GM19372 (cell line): ENCODE measurements around the gene UNC5C.

Experiments
- ATAC-seq: cut with Tn5 transposase; IDR thresholded peaks from one replicate; pipeline ENCODE4 v1.9.1; 2021; ENCODE audit warnings: mild to moderate bottlenecking, low read depth, moderate library complexity; ENCODE audit not compliant: unreplicated experiment

Gene UNC5C

DNA sequence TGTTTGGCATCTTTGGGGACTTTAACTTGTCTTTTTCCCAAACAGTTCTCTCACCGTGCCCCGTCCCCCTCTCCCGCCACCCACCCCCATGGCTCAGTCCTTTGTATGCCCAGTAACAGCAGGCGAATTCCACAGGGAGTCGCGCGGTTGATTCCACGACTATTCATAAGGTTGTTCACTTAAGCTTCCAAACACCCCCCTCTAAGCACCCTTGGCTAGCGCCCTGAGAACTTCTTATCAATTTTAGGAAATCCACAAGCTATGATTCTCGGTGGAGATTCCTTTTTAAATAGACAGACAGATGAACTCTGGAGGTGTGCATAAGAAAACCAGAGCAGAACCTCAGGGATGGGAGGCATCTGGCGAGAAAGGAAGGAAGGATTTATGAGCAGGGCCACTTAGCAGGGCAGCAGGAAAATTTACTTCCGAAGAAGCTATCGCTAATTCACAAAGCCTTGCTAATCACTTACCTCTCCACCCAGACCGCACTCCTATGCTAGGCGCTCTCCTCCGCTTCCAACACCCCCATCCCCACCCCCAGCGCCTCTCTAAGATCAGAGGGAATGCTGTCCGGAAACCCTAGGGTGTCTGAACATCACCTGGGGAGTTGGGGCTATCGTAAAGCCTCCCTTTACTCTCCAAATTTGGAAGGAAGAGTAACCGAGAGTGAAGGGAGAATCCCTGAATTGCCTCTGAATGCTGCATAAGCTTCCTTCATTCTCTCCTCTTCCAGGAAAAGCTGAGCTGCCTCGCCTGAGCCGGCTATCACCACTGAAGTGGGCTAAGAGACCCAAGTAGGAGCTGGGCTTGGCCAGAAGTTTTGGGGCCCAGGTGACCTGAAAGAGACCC lies 1.7 kb downstream of the UNC5C start:
- ATAC-seq: no peak

DNA sequence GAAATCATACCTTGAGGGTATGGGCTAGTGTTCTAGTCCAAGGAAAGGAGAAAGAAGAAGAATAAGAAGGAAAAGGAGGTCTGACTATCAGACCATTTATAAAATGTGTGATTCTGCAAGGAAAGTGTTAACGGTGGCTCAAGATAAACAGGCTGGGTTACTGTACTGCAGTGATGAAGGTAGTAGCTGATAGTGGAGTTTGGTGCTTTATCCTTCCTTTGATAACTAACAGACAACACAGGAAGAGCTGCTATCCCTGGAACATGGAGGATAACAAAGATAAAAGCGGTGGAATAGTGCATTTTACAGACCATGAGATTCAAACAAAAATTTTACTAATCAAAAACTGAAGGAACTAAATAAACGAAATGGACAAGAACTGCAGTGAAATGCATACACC lies 2.6 kb downstream of the UNC5C start:
- no peak for ATAC-seq

DNA sequence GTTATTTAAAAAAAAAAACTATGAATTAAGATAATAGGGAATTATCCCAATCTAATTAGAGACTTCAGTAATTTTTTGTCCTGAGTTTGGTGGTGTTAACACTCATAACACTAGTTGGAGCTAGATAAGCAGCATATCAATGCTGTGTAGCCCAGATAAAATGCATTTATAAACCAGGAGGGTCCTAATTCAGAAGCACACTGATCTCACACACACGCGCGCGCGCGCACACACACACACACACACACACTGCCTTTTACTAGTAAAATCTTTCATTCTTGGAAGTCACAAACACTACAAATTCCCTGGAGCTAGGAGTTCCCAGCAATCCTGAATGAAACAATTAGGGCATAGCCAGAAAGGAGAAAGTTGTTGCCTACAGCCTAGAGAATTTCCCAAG lies 3.2 kb downstream of the UNC5C start:
- ATAC-seq: no peak

DNA sequence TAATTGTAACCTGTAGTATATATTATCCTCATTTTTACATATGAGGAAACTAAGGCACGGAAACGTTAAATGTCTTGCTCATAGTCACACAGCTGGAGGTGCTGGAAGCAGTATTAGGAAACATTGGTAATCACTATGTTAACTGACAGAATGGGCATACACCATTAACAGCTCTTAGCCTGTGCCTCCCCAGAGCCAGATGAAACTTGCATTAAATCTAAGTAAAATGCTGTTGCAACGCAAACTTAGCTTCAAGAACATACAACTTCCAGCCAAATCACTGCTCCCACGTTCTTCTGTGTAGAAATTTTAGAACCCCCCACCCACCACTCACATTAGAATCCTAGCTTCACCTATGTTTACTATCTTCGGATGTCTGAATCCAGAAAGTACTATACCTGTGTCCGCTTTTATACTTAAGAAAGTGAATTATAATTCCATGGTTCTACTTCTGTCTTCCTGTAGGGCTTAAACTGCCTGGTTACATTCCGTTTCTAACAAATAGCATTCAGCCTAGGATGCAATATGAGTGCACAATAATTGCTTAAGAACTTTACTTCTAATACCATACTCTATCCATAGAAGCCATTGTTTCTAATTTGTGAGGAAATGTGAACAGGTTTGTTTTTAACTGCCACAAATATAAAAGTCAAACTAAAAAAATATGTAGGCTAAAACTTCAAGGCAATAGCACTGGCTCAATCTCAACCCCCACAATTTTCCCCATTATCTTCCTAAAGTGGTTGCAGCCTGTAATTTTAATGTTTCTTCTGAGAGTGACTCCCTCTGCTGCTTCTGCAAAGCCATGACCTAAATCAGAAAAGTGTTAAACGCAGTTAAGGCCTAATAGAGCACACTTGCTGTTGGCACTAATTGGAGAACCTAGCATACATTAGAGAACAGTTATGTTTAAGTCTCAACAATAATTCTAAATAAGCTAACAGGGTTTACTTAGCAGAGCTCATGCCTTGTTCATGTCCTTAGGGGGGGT lies 4.4 kb downstream of the UNC5C start:
- no peak for ATAC-seq

DNA sequence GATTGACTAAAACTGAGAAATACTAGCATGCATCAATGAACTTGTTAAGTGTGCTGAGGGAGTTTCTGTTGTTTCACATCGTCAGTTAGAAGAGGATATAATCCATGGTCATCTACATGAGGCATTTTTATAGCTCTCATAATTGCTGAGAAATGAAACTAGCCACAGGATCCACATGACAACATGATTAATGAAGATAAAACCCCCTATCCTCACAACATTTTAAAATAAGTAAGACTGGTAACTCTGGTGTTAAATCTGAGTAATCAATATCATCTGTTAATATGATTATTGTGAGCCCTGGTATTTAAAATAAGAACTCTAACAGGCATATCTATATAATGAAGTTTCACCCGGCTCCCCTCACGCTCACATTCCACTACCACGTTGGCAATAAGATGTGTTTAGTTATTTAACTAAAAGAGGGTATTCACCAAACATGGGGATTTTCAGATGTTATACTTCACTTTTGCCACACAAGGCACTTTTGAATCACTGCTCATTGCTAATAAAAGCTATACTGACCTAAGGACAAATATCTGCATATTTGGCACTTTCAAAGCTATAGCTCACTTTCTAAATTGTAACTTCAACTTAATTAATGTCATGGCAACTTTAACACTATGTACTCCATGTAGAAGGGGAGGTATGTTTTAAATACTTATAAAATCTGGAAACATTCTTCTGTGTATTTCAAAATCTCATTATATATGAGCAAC lies 6.7 kb downstream of the UNC5C start:
- ATAC-seq: no peak

DNA sequence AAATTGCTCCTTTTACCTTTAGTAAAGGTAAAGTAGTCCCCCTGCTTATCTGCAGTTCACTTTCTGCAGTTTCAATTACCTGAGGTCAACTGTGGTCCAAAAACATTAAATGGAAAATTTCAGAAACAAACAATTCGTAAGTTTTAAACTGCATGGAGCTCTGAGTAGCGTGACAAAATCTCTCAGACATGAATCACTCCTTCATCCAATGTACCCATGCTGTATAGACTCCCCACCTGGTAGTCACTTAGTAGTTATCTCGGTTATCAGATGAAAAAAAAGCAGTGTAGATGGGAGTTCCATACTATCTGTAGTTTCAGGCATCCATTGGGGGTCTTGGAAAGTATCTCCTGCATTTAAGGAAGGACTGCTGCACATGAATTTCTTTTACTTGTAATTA lies 7.7 kb downstream of the UNC5C start:
- no peak for ATAC-seq

DNA sequence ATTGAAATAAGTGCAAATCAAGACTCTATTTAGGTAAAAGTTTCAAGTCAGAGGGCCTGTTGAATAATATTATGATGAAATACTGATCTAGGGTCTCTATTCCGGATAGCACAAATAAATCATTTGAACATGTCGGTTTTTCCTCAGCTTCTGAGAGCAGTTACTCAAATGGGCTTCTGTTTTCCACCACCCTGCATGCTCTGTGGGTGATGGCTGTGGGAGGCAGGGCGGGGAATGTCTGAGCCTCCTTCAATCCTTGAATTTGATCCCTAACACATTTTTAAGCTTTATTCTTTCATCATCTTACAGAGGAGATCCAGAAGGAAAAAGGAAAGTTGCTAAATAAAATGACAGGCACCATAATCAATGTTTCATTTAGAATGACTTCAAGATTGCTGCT lies 8.5 kb downstream of the UNC5C start:
- ATAC-seq: no peak

DNA sequence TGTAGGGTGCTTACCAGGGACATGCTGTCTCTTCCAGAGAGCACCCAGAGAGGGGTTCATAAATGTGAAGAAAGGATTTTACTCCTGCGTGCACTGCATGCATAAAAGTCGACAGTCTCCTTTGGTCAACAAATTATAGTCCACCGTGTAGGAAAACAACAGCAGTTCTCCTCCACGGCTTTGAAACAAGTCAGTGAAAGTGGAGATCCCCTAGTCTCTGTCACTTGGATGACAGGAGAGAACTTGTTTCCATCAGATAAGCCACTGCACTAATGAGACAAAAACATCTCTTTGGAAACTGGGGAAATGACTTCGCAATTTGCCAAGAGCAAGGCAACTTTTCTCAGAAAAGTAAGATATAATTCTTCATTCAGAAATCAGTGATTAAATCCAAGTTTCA lies 9.7 kb downstream of the UNC5C start:
- no peak for ATAC-seq

DNA sequence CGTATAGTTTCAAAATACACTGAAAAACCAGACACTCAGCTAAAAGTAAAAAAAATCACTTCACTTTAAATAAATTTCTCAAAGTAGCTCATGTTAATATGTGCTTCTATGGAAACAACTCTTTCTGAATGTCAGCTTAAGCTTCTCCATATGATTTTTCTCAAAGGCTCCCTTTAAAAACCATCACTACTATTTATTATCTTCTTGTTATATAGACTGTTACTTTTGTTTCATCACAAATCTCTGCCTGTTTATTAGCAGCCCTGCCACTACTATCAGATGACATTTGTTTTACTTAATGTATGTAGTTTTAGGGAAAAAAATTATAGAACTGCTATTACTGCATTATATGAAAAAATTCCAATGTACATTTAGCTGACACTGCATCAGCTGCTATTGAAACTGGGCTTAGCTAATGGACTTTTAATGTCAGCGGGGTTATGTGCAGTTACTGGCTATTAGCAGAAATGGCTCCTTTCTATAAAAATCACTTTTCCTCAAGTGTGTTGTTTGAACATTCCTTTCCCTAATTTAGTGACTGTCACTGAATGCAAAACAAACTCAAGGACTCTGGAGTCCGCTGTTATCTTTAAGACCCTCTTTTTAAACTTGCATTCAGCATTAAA lies 10.8 kb downstream of the UNC5C start:
- no peak for ATAC-seq

DNA sequence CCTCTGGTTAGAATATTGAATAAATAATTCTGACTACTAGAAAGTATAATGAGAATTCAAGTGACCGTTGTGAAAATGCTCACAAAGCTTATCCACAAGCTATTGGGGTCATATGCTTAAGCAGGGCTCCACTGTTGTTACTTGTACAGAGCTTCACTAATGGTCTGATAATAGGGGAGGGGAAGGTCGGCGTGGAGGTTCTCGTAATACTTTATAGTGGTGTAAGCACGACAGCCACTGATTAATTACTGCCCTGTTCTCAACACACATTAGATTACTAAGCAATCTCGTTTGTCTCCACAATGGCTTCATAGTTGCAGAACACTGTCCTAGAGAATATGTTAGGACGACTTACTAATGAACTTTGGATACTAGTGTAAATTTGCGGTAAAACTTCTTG lies 11.6 kb downstream of the UNC5C start:
- ATAC-seq: no peak

DNA sequence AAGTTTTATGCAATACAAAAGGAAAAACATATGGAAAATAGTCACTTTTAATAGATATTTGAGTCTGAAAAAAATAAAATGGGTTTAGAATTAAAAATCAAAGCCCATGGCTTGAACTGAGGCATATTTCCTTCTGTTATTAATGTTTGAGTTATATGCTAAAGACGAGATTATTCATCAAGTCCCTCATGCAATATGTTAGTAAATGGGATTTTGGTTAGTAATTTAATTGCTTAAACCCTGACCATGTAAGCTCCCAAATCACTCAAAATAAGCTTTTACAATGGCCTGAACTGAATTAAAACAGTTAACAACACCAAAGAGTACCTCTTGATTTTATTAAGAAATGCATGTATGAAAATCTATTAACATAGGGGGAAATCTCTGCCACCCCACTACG lies 12.1 kb downstream of the UNC5C start:
- no peak for ATAC-seq

DNA sequence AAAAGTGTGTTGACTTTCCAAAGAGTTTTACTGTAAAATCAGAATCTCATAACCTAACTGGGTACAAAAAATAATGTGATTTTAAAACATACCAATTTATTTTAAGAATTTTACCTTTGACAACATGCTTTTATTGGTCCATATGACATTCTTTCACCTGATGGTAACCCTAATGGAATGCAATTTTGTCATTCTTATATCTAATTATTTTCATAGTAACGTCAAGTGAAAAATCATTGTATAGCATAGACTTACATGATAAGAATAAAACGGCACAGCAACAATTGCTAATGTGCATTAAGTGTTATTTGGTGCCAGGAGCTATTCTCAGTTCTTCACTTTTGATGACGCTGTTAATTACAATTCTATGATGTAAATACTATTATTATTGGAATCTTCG lies 13.6 kb downstream of the UNC5C start:
- ATAC-seq: no peak

DNA sequence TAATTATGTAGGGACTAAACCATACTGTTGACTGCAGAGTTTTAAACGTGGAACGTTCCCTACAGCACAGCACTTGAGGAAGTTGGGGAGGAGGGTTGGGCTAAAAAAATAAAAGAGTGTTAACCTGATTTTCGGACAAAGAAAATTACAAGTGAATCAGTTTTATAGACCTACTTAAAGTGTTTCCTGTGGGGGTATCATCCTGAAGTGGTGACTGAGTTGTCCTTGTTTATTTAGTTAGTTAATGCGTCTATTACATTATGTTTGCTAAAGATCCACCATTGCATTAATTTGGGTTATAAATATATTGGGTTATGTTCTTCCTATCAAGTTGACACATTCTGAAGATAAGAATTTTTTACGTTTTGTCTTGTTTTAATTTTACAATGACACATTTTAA lies 14.7 kb downstream of the UNC5C start:
- ATAC-seq: no peak

DNA sequence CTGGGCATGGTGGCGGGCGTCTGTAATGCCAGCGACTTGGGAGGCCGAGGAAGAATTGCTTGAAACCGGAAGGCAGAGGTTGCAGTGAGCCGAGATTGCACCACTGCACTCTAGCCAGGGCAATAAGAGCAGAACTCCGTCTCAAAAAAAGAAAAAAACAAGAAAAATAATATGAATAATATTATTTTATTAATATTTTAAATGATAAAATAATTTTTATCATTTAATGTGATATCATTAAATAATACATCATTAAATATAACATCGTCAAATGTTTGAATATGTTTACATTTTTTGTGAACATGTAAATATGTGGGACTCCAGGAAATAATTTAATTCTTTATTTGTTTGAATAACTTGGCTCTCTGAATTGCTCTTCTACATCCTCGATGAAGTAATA lies 15.5 kb downstream of the UNC5C start:
- no peak for ATAC-seq

DNA sequence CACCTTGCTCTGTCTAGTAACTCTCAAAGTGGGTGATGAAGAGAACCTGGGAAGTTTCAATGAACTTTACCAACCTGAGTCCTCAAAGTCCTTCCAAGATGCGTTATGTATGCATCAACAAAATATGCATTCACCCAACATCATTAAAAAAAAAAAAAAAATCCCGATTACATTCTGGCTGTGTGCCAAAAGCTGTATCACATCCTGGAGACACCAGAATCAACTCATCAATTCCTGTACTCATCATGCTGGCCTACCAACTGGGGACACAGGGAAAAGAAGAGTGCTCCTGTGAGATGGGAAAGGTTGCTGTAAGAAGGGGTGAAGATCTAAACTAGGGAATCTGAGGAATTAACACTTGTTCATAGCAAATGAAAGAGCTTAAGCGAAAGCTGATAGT lies 16.5 kb downstream of the UNC5C start:
- ATAC-seq: no peak

DNA sequence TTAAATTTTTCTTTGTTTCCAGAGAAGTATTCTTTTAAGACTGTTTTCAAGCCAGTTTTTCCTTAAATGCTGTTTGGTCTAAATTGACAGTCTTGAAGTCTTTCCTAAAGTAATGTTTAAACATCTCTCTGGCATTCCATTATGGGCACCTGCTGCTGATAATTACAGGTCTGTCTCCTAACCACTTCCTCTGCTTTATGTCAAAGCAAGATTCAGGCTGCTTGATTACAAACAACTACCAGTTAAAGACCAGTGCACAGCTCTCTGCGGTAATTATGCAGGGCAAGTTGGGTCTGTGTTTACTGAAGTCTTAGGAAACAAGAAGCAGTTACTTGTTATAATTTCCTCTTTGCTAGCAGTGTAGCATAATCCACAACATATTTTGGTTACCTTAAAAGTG lies 17.6 kb downstream of the UNC5C start:
- no peak for ATAC-seq

DNA sequence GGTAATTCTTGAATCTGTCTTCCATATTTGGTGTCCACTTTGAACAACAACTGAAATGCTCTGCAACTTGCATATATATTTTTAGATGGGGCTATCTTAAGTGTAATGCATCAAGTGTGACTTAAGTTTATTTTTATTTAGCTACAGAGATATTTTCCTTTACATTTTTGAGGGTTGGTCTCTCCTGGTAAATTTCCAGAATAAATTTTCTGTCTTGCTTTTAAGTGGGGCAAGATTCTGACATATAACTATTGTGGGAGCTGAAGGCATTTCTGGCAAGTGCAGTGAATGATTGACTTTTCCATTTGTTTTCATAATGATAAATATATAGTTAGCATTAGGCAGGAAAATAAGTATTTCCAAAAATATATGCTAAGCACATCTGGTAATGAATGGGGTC lies 18.8 kb downstream of the UNC5C start:
- no peak for ATAC-seq

DNA sequence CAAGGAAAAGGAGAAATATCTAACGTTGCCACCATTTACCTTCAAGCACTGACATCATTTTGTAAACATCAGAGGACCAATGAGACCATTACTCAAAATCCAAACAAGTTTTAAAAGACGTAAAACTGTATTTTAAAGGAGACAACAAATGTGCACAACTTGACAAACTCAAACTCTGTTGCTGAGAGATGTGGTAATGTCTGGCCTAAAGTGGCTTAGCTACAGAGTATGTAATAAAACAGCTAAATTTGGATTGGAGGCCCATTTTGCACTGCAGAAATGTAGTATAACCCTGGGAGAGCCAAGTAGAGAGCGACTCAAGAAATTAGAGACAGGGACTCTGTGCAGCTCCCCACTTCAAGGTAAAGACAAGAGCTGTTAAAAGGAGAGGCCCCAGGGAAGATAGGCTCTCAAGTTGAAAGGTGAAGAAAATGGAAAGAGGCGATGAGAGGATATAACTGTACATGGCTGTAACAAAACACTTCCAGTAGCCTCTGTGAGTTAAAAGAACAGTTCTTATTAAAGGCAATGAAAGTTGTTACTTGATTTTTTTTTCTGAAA lies 20.3 kb downstream of the UNC5C start:
- ATAC-seq: no peak

DNA sequence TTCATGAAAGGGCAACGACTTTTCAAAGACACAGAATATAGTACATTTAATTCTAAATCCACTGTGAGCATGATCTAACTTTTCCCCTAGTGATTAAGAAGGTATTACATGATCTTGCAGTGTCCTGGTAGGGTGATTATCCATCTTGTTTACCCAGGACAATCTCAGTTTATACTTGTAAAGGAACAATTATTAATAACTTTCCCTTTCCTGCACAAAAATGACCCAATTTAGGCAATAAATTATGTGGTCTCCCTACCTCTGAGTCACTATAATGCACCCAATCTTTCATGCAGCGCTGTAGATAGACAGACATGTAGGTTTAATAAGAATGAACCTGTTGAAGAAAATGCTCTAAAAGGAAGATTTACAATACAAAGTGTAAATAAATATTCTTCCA lies 22.7 kb downstream of the UNC5C start:
- ATAC-seq: no peak

DNA sequence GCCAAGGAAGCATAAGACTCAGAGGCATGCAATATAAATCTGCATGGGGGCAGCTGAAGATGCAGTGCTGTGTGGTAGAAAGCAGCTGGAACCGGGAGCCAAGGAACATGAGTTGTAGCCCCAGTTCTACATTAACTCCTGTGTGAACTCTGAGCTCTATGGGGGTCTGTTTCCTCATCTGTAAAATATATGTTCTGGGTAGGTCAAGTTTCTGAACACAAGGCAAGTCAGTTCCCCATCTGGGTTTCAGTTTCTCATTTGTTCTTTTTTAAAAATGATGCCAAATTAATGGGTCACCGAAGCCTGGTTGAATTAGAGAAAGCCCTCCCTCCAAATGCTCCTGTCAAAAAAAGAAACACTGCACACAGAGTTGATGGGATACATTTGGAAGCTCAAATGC lies 24.0 kb downstream of the UNC5C start:
- ATAC-seq: no peak
